NCI-H1417 (cell line): ENCODE measurements around the gene PLAC8.
"Not testable (repeated sequence)": the region's sequence is repeated elsewhere in the genome, so short reads cannot be mapped to it uniquely, and the experiment has no call there.

Source experiments
- DNase-seq, 3 experiments: peaks; one replicate each; lab custom pipeline; 2025; lab: John Stamatoyannopoulos, UW

Gene PLAC8, protein sequence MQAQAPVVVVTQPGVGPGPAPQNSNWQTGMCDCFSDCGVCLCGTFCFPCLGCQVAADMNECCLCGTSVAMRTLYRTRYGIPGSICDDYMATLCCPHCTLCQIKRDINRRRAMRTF

DNA sequence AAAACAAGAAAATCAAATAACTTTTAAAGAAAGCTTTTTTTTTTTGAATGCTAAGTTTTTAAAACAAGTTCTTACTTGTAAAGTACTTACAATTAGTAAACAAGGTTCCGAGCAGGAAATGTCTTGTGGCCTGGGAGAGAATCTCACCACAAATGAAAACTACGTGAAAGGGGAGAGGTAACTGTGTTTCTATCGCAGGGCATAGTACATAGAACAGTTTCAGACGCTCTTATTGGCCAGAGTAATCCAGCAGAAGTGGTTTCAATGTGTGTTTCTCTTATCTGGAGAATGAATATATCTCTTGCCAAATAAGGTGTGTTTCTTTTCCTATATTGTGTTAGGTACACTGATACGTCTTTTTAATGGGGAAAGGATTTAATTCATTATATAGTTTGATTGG lies at the start of gene PLAC8:
PLAC8 (minus strand) TSS at position 154 of the 400 bp plus-strand sequence. CDS start 6,808 bp downstream, outside the sequence.
- no peak for DNase-seq

DNA sequence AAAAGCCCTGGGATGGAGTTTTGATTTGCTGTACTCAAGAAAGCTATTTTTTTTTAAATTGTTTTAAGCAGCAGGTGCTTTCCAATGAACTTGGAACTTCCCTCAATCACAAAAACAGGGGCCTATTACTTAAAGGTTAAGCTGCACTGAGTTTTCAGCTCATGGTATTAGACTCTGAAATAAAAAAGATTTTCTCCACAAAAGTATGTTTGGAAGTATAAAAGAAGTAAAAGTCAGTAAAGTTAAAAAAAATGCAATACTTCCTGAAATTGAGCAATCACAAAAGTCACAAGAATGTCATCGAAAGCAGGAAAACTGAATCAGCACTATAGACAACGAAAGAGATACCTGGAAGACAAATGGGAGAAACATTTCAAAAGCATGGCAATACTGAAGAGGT lies 38.9 kb upstream of the PLAC8 start:
- no peak for DNase-seq

DNA sequence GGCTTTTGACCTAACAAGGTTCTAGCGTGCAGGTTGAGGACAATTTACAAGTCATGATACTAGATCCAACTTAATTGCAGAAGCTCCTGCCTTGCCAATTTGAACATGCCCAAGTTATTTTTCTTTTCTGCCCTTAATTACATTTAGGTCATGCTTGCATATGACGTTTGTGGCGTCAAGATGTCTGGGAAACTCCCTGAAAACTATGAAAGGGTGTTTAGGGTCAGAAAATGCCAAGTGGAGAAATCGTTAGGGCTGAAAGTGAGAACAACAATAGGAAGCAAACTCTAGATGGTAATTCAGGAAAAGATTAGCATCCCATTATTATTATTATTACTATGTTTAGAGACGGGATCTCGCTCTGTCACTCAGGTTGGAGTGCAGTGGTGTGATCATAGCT lies 38.2 kb upstream of the PLAC8 start:
- no peak for DNase-seq

DNA sequence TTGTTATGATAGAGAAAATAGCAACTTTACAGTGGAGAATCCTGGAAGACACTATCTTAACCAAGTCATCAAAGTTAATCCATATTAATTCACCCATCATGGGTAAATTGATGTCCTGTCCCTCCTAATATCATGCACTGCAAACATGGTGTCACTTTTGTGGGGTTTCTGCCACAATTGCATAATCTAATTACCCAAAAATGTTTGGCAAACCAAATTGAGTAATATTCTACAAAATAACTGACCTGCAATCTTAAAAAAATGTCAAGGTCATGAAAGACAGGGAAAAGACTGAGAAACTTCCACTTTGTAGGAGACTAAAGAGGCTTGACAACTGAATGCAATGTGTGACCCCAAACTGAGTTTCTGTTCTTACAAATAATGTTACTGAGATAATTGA lies 37.1 kb upstream of the PLAC8 start:
- no peak for DNase-seq

DNA sequence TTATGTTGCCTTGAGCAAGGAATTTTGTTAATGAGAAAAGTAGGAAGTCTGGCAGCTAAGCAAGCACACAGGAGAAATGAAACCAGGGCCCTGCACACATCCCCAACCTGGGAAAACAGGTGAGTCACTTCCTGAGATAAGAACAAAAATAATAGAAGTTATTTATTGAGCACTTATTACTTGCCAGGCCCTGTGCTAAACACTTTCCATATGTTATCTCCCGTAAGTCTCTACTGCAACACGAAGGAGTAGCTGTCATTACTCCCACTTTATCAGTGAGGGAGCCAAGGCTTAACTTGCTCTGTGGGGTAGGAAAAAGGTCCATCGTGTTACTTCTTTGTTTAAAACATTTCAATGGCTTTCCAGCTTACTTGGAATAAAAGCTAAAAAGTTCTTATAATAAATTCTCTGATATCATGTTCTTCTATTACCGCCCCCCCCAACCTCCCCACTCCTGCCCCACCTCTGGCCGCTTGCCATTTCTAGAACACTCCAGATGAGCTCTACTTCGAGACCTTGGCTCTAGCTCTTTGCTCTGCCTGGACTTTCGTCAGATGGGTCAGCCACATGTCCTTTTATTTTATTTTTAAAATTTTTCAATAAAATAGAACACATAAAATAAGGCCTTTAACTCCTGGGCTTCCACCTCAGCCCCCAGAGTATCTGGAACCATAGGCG lies 36.3 kb upstream of the PLAC8 start:
- DNase-seq: no peak

- no peak for DNase-seq
Observed at GRCh38 chr4:83149865-83150652, 35.5 kb upstream of the PLAC8 start.

DNA sequence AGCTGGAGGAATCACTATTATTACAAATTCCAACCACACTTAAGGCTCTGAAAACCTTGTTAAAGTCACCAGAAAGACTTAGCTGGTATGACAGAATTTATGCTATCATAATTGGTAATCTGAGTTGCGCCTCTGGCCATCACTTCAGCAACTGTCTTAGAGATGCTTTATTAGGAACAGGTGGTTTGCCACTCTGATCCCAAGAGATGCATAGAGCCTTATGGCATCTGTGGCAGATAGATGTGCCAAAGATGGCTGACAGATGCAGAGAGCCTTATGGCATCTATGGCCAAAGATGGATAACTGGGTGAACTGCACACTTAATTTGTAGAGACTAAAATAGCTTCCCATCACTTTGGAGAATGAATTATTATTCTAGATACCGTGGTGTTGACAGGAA lies 32.3 kb upstream of the PLAC8 start:
- DNase-seq: no peak

DNA sequence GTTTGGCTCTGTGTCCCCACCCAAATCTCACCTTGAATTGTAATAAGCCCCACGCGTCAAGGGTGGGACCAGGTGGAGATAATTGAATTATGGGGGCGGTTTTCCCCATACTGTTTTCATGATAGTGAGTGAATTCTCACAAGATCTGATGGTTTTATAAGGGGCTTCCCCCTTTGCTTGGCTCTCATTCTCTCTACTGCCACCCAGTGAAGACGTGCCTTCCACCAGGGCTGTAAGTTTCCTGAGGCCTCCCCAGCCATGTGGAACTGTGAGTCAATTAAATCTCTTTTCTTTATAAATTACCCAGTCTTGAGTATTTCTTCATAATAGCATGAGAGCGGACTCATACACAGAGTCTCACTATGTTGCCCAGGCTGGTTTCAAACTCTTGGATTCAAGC lies 31.2 kb upstream of the PLAC8 start:
- not testable (repeated sequence) for DNase-seq

GRCh38 chr4:83139514-83140156 lies 25.1 kb upstream of the PLAC8 start:
- DNase-seq: no peak

DNA sequence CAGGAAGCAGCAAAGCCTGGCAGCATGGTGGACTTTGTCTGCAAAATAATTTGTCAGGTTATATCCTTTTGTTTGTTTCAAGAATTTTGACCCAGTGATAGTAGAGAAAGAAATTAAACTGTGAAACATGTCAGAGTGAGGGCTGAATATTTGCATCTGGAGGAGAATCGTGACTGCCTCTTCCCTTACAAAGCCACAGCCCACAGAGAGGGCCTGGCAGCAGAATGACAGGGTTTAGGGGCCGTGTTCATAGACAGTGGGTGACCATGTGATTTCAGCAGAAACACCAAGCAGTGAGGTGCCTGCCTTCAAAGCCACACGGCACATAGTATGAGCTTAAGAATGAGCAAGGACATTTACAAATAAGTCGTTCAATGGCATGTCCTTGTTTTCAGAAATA lies 24.4 kb upstream of the PLAC8 start:
- no peak for DNase-seq

DNA sequence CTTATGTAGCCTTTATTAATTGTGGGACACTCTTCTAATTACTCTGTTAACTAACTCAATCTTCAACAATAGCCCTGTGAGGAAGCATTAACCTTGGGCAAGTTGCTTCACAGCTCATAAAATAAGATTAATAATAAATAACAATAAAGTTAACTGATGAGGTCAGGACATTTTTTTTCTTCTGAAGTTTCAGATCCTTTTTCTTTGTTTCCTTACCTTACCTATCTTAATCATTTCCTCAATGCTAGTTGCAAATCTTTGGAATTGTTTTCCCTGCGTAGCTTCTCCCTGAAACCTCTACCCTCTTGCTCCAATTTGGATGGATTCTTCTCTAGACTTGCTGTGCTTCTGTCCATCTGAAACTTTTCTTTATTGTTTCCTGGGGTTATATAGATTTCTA lies 17.5 kb upstream of the PLAC8 start:
- no peak for DNase-seq

GRCh38 chr4:83129264-83129663 lies 14.7 kb upstream of the PLAC8 start:
- DNase-seq: no peak

GRCh38 chr4:83128240-83128929 lies 13.9 kb upstream of the PLAC8 start:
- DNase-seq: no peak

GRCh38 chr4:83125738-83126141 lies 11.2 kb upstream of the PLAC8 start:
- DNase-seq: no peak

DNA sequence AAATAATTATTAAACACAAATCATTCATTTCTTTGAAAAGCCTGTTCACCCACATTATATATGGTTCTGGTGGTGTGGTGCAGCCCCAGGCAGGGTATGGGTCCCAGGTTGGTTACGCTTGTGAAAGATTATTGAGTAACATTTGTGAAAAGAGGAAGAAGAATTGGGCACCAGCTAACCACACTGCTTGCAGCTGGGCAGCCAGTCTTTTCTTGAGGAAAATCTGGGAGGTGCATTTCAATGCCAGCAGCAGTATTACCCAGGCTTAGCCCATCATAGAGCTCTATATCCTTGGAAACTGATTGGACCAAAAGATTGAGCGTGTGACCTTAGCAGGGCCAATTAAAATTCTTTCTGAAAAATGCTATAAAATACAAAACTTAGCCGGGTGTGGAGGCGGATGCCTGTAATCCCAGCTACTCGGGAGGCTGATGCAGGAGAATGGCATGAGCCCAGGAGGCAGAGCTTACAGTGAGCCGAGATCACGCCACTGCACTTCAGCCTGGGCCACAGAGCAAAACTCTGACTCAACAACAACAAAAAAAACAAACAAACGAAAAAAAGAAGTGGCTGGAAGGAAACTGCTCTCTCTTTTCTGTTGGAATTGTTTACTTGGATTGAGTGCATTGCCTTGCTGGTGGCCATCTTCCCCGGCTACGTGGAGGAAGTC lies 9.7 kb upstream of the PLAC8 start:
- no peak for DNase-seq

DNA sequence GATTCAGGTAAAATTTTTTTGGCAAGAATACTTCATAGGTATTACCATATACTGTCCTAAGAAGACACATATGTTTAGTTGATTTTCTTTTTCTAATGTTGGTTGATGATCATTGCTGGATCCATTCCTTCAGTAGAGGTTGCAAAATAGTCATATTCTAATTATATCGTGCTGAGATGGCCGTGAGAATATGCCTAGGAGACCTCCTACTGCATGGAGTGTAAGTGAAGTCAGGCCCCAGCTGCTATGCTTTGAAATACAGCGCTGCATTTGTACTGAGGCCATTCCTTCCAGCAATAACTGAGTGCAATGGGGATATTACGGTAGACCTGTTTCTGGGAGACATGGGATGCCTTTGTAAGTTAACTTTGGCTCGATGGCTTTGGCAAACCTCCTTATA lies 6.7 kb upstream of the PLAC8 start:
- DNase-seq: no peak

DNA sequence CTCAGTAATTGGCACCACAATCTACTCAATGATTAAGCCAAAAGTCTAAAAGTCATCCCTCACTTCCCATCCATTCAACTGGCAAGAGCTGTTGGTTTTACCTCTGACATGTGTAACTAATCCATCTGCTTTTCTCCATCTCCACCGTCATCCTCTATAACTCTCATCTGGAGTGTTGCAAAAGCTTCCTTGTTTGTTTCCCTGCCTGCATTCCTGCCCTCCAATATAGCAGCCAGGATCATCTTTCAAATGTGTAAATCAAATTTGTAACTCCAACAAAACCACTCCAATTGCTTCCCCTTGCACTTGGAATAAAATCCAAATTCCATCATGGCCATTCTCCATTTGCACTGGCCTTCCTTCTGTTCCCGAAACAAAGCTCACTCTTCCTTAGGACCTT lies 4.3 kb upstream of the PLAC8 start:
- no peak for DNase-seq

DNA sequence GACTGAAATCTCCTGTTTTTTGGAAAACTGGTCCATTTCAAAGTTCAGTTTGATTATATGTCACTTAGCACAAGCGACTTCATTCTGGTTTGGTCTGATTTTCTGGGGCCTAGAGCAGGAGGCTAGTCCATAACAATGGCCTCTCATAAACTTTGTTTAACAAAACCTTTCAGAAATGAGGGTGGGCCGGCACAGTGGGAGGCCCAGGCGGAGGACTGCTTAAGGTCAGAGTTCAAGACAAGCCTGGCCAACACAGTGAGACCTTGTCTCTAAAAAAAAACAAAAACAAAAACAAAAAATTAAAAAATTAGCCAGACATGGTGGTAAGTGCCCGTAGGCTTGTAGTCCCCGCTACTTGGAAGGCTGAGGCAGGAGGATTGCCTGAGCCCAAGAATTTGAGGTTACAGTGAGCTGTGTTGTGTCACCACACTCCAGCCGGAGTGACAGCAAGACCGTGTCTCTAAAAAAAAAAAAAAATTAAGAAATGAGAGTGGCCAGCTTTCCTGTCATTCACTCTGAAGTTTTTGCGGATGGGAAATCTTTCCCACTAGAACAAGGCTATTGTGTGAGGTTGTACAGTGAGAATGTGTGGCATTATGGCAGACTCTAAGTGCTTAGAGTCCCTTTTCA lies 1.2 kb upstream of the PLAC8 start:
- no peak for DNase-seq

DNA sequence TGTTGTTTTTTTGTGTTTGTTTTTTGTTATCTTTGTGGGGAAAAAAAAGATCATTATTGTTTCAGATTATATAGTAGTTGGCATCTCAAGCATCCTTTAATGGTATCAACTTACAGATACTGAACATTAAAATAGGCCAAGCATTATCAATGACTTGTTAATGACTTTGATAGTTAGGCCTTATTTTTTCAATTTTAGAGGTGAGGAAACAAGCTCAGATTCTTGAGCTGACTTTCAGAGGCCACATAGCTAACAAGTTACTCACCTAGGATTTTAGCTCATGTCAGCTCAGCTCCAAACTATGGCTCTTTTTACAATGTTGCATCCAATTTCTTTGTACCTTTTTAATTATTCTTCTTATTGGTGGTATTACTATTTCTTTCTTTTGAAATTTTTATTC lies 471 bp upstream of the PLAC8 start:
- DNase-seq: no peak

GRCh38 chr4:83113429-83113786 lies 1.1 kb downstream of the PLAC8 start:
- no peak for DNase-seq

DNA sequence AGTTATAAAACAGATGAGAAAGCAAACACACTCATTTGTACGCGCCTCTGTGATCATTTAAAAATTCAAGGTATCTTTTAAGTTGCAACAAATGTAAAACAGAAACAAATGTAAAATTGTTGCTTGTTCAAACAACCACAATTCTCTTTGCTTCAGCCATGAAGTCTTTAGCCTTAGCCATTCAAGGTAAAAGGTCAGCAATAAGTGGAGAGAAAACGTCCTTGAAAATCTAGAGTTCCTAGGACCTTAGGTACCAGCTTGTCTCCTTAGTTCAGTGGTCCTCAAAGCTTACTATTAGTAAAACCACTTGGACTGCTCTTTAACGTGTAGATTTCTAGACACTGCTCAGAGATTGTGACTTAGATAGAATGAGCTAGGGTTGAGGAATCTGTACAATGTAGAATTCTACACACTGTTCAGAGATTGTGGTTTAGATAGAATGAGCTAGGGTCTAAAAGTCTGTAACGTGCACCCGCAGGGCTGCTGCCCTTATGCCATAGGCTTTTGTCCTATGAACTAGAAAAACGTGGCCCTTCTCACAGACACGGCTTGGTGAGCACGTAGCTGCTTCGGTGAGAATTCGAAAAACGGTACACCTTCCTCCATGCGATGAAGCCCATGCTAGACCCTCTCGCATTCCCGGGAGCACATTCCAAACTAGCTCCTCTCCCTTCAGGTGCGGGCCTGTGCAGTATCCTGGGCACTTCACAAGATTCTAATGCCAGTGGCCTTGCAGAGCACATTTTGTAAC lies 1.7 kb downstream of the PLAC8 start:
- DNase-seq: no peak
